Cardiac muscle cell (in vitro differentiated cells and primary cell): ENCODE measurements around the gene TMEM253. TPM values are rescaled to one million over a fixed set of nuclear protein-coding genes. Genes with fewer than 3 reads are reported as not detected.

Experiments
- DNase-seq, 2 donors: peaks; one replicate each; pipeline versions ENCODE4 v3.0.0 to v3.0.0-alpha.2; 2010 to 2017; ENCODE audit warnings: low read depth in 1 of 2, low spot score in 1 of 2
- H3K27ac ChIP-seq: fragments of 200-600 bp; sonication (generic); 2 replicates; pipeline ENCODE4 v1.5.1; 2016
- H3K27me3 ChIP-seq: fragments of 200-600 bp; sonication (generic); 2 replicates; pipeline ENCODE4 v1.6.0; 2016; ENCODE audit warnings: control low read depth
- H3K36me3 ChIP-seq: fragments of 200-600 bp; sonication (generic); 2 replicates; pipeline ENCODE4 v1.5.1; 2016; ENCODE audit warnings: control low read depth
- H3K4me1 ChIP-seq: fragments of 200-600 bp; sonication (generic); 2 replicates; pipeline ENCODE4 v1.8.1; 2017; ENCODE audit warnings: low read depth, mild to moderate bottlenecking, mixed run types
- H3K4me3 ChIP-seq: fragments of 200-600 bp; sonication (generic); 2 replicates; pipeline ENCODE4 v1.5.1; 2016; ENCODE audit warnings: mild to moderate bottlenecking
- H3K9me3 ChIP-seq: fragments of 200-600 bp; sonication (generic); 2 replicates; pipeline ENCODE4 v1.5.1; 2017; ENCODE audit warnings: low read depth, mild to moderate bottlenecking, control low read depth
- polyA plus RNA-seq: library from polyadenylated mRNA; unstranded; fragments of >200 nt; fragmentation: Nextera tagmentation; extraction: Ambion mirVana; gene quantifications from 2 replicates; pipeline ENCODE4 v1.2.1, GENCODE V29; 2016
- total RNA-seq: library from RNA; depleted of rRNA; stranded (reverse); fragments of >200 nt; gene quantifications from 2 replicates; pipeline ENCODE4 v1.2.3, GENCODE V29; 2016
- TF ChIP-seq, protein P1 (sequence below): IDR thresholded peaks from 2 replicates; pipeline ENCODE4 v1.5.1; 2012; ENCODE audit warnings: low read depth, mild to moderate bottlenecking, low read length

TMEM253 gene
- total and polyA plus RNA-seq, 2 experiments from 2014 or later: 1.2 to 1.3 TPM

DNA sequence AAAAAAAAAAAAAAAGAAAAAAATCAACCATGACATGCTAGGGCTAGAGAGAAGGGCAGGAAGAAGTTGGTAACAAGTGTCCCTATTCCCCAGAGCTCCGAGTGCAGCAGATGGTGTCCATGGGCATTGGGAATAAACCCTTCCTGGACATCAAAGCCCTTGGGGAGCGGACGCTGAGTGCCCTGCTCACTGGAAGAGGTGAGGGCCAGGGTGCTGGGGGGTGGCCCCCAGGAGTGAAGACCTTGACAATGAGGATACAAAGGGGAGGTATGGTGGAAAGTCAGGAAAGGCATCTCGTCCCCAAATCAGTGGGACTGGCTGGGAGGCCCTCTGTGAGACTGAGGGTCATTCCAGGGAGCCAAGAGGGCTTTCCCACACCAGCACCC, 14.0 kb upstream of the TMEM253 start:
- H3K27me3 ChIP-seq: no peaks in the 10 kb centered on the region
- peaks cover 46% of the 10 kb centered on the region for H3K36me3 ChIP-seq
- H3K27ac ChIP-seq: no peak overlapping the region
- no peak for DNase-seq
- H3K9me3 ChIP-seq: no peaks in the 10 kb centered on the region
- no peak overlapping the region for H3K4me3 ChIP-seq
- H3K4me1 ChIP-seq: peaks cover 6% of the 10 kb centered on the region
- TF ChIP-seq, protein P1, sequence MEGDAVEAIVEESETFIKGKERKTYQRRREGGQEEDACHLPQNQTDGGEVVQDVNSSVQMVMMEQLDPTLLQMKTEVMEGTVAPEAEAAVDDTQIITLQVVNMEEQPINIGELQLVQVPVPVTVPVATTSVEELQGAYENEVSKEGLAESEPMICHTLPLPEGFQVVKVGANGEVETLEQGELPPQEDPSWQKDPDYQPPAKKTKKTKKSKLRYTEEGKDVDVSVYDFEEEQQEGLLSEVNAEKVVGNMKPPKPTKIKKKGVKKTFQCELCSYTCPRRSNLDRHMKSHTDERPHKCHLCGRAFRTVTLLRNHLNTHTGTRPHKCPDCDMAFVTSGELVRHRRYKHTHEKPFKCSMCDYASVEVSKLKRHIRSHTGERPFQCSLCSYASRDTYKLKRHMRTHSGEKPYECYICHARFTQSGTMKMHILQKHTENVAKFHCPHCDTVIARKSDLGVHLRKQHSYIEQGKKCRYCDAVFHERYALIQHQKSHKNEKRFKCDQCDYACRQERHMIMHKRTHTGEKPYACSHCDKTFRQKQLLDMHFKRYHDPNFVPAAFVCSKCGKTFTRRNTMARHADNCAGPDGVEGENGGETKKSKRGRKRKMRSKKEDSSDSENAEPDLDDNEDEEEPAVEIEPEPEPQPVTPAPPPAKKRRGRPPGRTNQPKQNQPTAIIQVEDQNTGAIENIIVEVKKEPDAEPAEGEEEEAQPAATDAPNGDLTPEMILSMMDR: no peak

DNA sequence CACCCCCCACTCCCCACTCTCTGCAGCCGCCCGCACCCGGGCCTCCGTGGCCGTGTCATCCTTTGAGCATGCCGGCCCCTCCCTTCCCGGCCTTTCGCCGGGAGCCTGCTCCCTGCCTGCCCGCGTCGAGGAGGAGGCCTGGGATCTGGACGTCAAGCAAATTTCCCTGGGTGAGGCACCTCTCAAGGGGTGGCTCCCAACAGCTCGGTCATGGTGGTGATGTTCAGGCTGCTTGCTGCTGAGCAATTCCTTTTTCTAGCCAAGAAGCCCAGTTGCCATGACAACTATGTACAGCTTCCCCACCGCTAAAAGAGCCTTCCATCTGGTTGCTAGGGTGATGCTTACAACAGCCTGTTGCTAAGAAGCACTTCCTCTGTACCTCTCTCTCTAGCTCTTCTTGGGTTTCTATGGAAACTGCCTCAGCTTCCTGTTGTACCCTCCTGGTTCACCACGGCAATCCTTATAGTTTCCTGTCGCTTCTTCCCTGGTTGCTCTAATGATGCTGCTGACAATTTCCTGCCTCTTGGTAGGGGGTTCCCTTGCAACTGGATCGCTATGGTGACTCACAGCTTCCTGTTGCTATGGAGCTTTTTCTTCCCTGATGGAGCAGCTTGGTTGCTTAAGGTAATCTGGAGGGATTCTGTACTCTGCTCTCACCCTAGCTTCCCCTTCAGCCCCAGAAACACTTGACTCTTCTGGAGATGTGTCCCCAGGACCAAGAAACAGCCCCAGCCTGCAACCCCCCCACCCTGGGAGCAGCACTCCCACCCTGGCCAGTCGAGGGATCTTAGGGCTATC, 13.4 kb upstream of the TMEM253 start:
- TF ChIP-seq, protein P1: no peak
- no peaks in the 10 kb centered on the region for H3K9me3 ChIP-seq
- no peak overlapping the region for H3K27ac ChIP-seq
- H3K36me3 ChIP-seq: peaks cover 51% of the 10 kb centered on the region
- peak in 1 of 2 donors; percentile 94 for DNase-seq
- H3K4me1 ChIP-seq: peaks cover 6% of the 10 kb centered on the region
- no peak overlapping the region for H3K4me3 ChIP-seq
- no peaks in the 10 kb centered on the region for H3K27me3 ChIP-seq

DNA sequence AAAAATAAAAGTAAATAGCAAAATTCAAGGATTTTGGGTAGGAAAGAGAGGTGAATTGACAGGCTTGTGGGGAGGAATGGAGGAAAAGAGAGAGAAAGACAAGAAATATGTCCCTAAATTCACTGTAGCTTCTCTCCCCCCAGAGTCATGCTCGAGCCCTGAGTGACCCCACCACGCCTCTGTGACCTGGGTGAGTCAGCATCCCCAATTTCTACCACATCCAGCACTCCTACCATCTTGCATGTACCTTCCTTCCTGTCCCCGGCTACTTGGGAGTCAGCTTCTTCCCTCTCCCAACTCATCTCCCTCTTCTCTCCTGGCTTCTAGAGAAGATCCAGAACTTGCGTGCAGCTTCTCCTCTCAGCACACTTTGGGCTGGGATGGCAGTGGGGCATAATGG, 12.2 kb upstream of the TMEM253 start:
- peak overlapping the region; percentile 15 for H3K27ac ChIP-seq
- peaks cover 8% of the 10 kb centered on the region for H3K4me1 ChIP-seq
- H3K9me3 ChIP-seq: no peaks in the 10 kb centered on the region
- DNase-seq: no peak
- TF ChIP-seq, protein P1: no peak
- no peak overlapping the region for H3K4me3 ChIP-seq
- H3K36me3 ChIP-seq: peaks cover 53% of the 10 kb centered on the region
- no peaks in the 10 kb centered on the region for H3K27me3 ChIP-seq

DNA sequence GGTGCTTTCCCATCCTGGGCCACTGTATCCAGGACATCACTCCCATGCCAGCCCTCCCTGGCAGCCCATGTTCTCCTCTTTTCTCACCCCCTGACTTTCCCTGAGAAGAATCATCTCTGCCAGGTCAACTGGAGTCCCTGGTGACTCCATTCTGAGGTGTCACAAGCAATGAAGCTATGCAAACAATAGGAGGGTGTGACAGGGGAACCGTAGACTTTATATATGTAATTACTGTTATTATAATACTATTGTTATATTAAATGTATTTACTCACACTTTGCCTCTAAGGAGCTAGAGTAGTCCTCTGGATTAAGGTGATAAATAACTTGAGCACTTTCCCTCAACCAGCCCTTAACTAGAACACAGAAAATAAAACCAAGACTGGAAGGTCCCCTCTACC, 11.6 kb upstream of the TMEM253 start:
- H3K36me3 ChIP-seq: peaks cover 53% of the 10 kb centered on the region
- H3K4me3 ChIP-seq: no peak overlapping the region
- no peaks in the 10 kb centered on the region for H3K27me3 ChIP-seq
- peaks cover 14% of the 10 kb centered on the region for H3K4me1 ChIP-seq
- peak overlapping the region; percentile 34 for H3K27ac ChIP-seq
- TF ChIP-seq, protein P1: no peak
- no peaks in the 10 kb centered on the region for H3K9me3 ChIP-seq
- no peak for DNase-seq

DNA sequence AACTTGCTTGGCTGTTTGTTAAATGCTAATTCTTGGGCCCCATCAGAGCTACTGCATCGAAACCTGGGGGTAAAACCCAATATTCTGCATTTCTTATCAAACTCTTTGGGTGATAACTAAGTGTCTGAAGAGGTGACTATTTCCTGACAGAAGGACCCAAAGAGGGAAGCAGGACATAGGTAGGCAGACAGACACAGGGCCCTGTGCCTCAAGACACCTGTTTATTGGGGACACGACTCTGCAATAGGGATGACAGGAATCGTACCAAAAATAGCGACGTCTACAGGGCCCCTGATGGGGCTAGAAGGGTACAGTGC, 11.0 kb upstream of the TMEM253 start:
- Histone ChIP-seq H3K36me3 (peaks cover 47% of the 10 kb centered on the region), H3K4me1 (peaks cover 19% of the 10 kb centered on the region), H3K4me3 (no peak overlapping the region), H3K27me3 (no peaks in the 10 kb centered on the region), H3K27ac (peak overlapping the region; percentile 34), H3K9me3 (no peaks in the 10 kb centered on the region)
- DNase-seq: no peak
- TF ChIP-seq, protein P1: no peak
